IPS DF 6.9 (cell line): ENCODE results near the gene SUZ12.
A peak's percentile ranks its signal among the peaks of the same experiment; 100 is the strongest.
"Not testable (repeated sequence)": the region's sequence is repeated elsewhere in the genome, so short reads cannot be mapped to it uniquely, and the experiment has no call there.

ENCODE experiments used
- DNase-seq: peaks from one replicate; pipeline ENCODE4 v3.0.0-alpha.2; 2013; ENCODE audit warnings: low read depth, low spot score
- H3K27ac ChIP-seq: one replicate; pipeline ENCODE4 v1.5.1; 2013; ENCODE audit warnings: low read length, control low read depth
- H3K27me3 ChIP-seq: 2 replicates; pipeline ENCODE4 v1.6.1; 2013; ENCODE audit warnings: mild to moderate bottlenecking, low read length; ENCODE audit not compliant: control insufficient read depth, insufficient read depth
- H3K36me3 ChIP-seq: 2 replicates; pipeline ENCODE4 v1.6.1; 2013; ENCODE audit warnings: low read length; ENCODE audit not compliant: control insufficient read depth, insufficient read depth
- H3K4me1 ChIP-seq: 2 replicates; pipeline ENCODE4 v1.6.1; 2013; ENCODE audit warnings: low read length; ENCODE audit not compliant: control insufficient read depth, insufficient read depth
- H3K4me3 ChIP-seq: 2 replicates; pipeline ENCODE4 v1.5.1; 2013; ENCODE audit warnings: mild to moderate bottlenecking, low read length
- H3K9me3 ChIP-seq: 2 replicates; pipeline ENCODE4 v1.6.1; 2013; ENCODE audit warnings: low read length, inconsistent platforms; ENCODE audit not compliant: control insufficient read depth, insufficient read depth
- WGBS: extraction: QIAGEN DNeasy Blood & Tissue Kit; methylation state at CpG from one replicate; pipeline ENCODE4 v1.1.7; 2013; ENCODE audit warnings: mixed read lengths, missing lambda C conversion rate; ENCODE audit not compliant: insufficient read length, insufficient coverage; 5-methylcytosine and 5-hydroxymethylcytosine counted together

SUZ12 gene

DNA sequence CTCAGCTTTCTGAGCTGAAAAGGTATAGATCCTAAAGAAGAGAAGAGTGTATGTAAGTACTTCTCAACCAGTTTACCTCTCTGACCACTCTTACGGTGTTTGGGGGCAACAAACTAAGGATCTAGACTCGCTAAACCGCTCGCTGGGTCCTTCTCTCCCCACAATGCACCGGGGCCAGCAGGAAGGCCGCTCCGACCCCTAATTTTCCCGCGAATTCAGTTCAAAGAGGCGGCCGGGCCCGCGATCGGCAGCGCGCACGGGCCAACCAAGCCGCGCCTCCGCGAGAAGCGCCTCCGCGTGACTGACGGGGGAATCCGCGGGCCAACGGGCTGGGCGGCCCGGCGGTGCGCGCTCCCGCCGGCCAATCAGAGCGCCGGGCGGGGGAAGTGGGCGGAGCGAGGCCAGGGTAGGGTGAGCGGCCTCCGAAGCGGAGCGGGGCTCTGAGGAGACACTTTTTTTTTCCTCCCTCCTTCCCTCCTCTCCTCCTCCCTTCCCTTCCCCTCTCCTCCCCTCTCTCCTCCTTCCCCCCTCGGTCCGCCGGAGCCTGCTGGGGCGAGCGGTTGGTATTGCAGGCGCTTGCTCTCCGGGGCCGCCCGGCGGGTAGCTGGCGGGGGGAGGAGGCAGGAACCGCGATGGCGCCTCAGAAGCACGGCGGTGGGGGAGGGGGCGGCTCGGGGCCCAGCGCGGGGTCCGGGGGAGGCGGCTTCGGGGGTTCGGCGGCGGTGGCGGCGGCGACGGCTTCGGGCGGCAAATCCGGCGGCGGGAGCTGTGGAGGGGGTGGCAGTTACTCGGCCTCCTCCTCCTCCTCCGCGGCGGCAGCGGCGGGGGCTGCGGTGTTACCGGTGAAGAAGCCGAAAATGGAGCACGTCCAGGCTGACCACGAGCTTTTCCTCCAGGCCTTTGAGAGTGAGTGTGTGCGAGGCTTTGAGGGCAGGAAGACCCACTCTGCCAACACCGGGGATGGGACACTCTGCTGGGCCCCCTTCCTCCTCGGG is at the start of gene SUZ12:
SUZ12 (plus strand) TSS at position 393 of the 995 bp plus-strand sequence; CDS start at position 633, 240 bp downstream.
- not testable (repeated sequence) for H3K27me3 ChIP-seq, H3K9me3 ChIP-seq, H3K4me1 ChIP-seq, H3K36me3 ChIP-seq, H3K27ac ChIP-seq
- peak; percentile 52 for DNase-seq
- peak within 1 kb of the TSS; percentile 90; the same call in 1 of the 2 replicates for H3K4me3 ChIP-seq
- no CpG with 5 or more reads among the region's 93 CpGs for WGBS

DNA sequence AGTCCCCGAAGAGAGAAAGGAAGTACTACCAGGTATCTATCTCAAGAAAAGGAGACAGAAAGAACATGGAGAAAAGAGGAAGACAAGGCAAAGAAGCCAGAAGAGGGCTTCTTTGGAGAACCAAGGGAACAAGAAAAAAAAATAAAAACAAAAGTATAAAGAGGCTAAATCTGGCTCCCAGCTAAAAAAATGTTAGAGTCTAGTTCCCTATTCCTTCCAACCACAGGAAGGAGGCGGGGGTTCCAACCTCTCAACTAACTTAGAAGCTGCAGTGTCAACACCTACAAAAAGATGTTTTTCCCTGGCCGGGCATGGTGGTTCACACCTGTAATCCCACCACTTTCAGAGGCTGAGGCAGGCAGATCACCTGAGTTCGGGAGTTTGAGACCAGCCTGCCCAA is 48.7 kb upstream of the SUZ12 start:
- Histone ChIP-seq H3K27ac (no peak overlapping the region), H3K4me3 (no peak overlapping the region)
- DNase-seq = no peak

DNA sequence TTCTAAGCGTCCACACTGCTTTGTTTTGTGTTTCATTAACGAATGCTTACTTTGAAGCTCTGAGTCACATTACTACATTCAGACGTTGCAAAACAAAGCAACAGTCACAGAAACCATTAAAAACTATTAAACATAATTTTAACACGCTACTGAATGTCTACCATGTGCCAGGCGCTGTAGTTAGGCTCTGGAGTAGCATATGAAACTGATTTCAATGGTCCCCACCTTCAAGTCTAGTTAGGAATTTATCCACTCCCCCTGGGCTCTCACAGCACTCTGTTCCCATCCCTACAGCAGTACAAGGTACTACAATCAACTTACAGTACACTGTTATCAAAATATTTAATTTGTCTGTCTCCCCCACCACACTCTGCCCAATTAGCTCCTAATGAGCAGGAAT is 35.9 kb upstream of the SUZ12 start:
- DNase-seq = no peak
- Histone ChIP-seq H3K4me1 (no peaks in the 10 kb centered on the region), H3K4me3 (peak overlapping the region; percentile 93), H3K9me3 (no peaks in the 10 kb centered on the region), H3K36me3 (peaks cover 5% of the 10 kb centered on the region), H3K27ac (no peak overlapping the region), H3K27me3 (no peaks in the 10 kb centered on the region)
- no CpG with 5 or more reads among the region's 5 CpGs for WGBS

More for the DNA sequence above, 48.7 kb upstream of the SUZ12 start:
- Histone ChIP-seq H3K9me3 (no peaks in the 10 kb centered on the region), H3K27me3 (no peaks in the 10 kb centered on the region), H3K36me3 (peaks cover 18% of the 10 kb centered on the region; the same call in 1 of the 2 replicates), H3K4me1 (no peaks in the 10 kb centered on the region)
- no CpG with 5 or more reads among the region's 4 CpGs for WGBS

DNA sequence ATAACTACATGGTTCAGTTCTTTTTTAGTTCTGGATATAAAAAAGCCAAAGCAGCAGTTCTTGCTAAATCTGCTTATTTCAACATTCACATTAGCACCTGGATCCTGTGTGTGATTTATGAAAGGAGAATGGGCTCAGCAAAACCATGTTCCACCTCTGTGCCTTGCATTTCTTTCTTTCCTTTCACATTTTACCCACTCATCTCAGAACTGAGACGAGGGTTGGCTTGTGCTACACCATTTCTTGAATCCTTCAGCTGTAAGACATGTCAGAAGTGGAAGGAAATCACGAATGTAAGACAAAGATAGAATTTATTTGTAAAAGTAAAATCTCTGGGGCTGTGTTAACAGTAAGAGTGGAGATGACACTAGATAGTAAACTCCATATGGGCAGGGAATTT is 34.1 kb upstream of the SUZ12 start:
- H3K4me1 ChIP-seq = no peaks in the 10 kb centered on the region
- no peak overlapping the region for H3K27ac ChIP-seq
- H3K36me3 ChIP-seq = peaks cover 5% of the 10 kb centered on the region; the same call in 1 of the 2 replicates
- no peak overlapping the region for H3K4me3 ChIP-seq
- no CpG with 5 or more reads among the region's 2 CpGs for WGBS
- no peaks in the 10 kb centered on the region for H3K9me3 ChIP-seq
- DNase-seq = no peak
- no peaks in the 10 kb centered on the region for H3K27me3 ChIP-seq

DNA sequence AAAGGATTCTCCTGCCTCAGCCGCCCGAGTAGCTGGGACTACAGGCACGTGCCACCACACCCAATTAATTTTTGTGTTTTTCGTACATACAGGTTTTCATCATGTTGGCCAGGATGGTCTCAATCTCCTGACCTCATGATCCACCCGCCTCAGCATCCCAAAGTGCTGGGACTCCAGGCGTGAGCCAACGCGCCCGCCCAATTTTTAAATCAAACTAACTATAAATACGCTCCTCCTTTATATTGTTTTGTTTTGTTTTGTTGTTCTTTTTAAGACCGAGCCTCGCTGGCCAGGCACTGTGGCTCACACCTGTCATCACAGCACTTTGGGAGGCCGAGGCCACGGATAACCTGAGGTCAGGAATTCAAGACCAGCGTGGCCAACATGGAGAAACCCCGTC is 33.4 kb upstream of the SUZ12 start:
- no peak for DNase-seq
- H3K4me1 ChIP-seq = no peaks in the 10 kb centered on the region
- no CpG with 5 or more reads among the region's 16 CpGs for WGBS
- no peaks in the 10 kb centered on the region for H3K9me3 ChIP-seq
- H3K27me3 ChIP-seq = no peaks in the 10 kb centered on the region
- no peak overlapping the region for H3K4me3 ChIP-seq
- peaks cover 5% of the 10 kb centered on the region; the same call in 1 of the 2 replicates for H3K36me3 ChIP-seq
- H3K27ac ChIP-seq = no peak overlapping the region

DNA sequence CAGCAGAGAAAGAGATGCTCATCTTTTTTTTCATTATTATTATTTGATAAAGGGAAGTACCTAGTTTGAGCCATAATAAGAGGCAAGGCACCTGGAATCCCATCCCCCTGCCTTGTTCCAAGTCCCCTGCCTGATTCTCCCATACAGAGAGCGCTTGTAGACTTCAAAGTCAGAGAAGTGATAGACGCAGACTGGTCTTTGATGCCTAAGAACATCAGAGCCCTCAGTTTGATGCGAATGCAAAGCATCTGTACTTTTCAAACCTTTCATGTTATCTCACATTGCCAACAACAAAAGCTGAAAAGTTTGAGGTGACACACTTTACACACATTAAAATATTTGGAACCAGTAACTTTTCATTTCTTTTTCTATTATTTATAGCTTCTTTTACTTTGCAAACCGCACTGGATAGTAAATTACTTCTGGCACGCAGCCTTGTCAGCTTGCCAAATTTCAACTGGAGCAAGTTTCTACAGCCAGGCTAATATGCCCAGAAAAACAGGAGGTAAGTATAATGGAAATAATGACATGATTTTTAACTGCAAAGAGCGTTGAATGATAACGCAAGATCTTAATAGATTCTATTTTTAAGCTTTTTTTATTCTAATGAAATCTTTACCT is 29.4 kb upstream of the SUZ12 start:
- no peaks in the 10 kb centered on the region for H3K9me3 ChIP-seq
- WGBS = no CpG with 5 or more reads among the region's 7 CpGs
- H3K27ac ChIP-seq = no peak overlapping the region
- no peak for DNase-seq
- no peaks in the 10 kb centered on the region for H3K36me3 ChIP-seq
- no peak overlapping the region for H3K4me3 ChIP-seq
- no peaks in the 10 kb centered on the region for H3K4me1 ChIP-seq
- H3K27me3 ChIP-seq = no peaks in the 10 kb centered on the region

DNA sequence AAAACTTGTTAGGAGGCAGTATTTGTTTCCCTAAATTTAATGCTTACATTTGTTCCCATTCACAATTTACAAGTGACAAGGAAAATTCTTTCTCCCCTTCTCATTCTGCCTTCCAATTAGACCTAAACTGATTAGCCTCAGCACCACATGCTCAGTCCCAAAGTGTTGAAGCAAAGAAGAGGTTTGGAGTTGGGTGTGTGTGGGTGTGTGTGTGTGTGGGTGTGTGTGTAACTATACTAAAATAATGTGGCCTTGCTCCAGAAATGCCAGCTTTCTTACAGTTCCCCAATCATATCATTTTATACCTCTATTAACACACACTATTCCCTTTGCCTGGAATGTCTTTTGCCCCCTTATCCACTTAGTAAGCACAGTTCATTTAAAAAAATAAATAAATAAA is 28.4 kb upstream of the SUZ12 start:
- Histone ChIP-seq H3K4me1 (no peaks in the 10 kb centered on the region), H3K27me3 (no peaks in the 10 kb centered on the region), H3K9me3 (no peaks in the 10 kb centered on the region), H3K36me3 (no peaks in the 10 kb centered on the region), H3K27ac (no peak overlapping the region), H3K4me3 (no peak overlapping the region)
- no peak for DNase-seq

DNA sequence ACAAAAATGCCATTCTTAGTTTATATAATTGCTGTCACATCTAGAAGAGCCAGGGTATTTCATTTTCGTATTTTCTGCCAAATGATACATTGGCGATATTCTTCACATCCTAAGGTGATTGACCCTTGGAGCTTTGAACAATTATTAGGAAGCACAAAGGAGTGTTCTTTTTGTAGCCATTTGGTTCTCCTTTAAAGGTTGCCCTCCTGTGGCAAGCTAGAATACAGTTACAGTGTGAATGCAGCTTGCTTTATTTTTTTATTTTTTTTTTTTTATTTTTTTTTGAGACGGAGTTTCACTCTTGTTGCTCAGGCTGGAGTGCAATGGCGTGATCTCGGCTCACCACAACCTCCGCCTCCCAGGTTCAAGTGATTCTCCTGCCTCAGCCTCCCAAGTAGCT is 24.1 kb upstream of the SUZ12 start:
- not testable (repeated sequence) for DNase-seq, H3K36me3 ChIP-seq, H3K27ac ChIP-seq, H3K4me3 ChIP-seq, H3K27me3 ChIP-seq, H3K9me3 ChIP-seq, H3K4me1 ChIP-seq
- WGBS = no CpG with 5 or more reads among the region's 6 CpGs

DNA sequence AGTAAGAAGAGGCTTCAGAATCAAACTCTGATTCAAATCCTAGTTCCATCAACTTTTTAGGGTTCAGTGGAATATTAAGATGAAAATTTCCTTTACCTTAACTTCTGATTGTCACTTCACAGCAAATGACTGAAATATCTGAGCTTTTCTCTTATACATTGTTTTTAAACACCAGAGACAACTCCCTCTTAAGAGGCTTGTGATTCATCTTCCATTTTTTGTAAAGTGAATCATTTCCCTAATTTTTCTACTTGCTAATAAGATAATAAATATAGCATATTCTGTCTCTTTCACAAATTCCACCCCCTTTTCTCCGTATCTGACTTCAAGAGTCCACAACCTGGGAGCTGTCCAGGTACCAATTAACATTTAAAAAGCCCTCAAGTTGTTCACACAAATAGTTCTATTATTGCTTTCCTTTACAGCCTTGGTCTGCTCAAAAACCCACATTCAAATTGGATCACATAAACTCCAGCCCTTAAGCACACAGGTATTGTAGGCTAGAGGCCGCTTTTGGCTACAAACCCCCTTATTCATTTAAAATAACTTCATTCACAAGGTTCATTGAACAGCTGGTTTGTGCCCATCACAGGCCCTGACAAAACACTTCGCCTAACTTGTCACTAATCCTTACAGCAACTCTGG is 21.2 kb upstream of the SUZ12 start:
- Histone ChIP-seq H3K4me3 (no peak overlapping the region), H3K9me3 (no peaks in the 10 kb centered on the region), H3K27ac (no peak overlapping the region), H3K4me1 (no peaks in the 10 kb centered on the region), H3K36me3 (peaks cover 2% of the 10 kb centered on the region; the same call in 1 of the 2 replicates), H3K27me3 (no peaks in the 10 kb centered on the region)
- no peak for DNase-seq
- no CpG with 5 or more reads among the region's 3 CpGs for WGBS

DNA sequence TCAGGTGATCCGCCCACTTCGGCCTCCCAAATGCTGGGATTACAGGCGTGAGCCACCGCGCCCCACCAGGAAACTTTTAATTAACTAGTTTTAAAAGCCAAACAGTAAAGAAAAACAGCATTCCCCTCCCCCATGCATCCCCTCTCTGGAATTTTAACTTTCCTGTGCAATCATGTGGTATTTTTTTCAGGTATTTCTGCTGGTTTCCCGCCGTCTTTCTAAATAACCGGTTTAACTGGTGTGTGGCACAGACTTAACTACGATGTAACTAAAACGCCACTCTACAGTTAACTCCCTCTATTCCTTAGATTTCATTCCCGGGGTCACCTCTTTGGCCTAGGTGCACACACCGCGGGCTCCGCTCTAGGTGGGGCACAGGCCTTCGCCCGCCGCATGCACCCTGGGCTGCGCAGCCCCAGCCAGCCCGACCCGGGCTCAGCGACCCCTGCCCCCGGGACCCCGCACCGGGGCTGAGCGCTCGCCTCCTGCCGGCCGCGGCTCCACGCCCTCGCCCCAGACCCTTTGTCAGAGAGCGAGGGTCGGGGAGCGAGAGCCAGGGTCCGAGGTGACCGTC is 20.2 kb upstream of the SUZ12 start:
- H3K36me3 ChIP-seq = peaks cover 2% of the 10 kb centered on the region; the same call in 1 of the 2 replicates
- no peaks in the 10 kb centered on the region for H3K27me3 ChIP-seq
- DNase-seq = no peak
- no peak overlapping the region for H3K27ac ChIP-seq
- H3K4me3 ChIP-seq = no peak overlapping the region
- WGBS = no CpG with 5 or more reads among the region's 36 CpGs
- H3K4me1 ChIP-seq = no peaks in the 10 kb centered on the region
- H3K9me3 ChIP-seq = no peaks in the 10 kb centered on the region
